MCF 10A (cell line): ENCODE data around the gene DMAC2. TPM values are rescaled to one million over a fixed set of nuclear protein-coding genes. Genes with fewer than 3 reads are reported as not detected.
A peak's percentile ranks its signal among the peaks of the same experiment; 100 is the strongest.

Experiments
- BruUV-seq: library from RNA; stranded (reverse); fragments of 400-500 nt; replicated peaks from 2 replicates; lab custom pipeline; 2021; lab: Mats Ljungman, UMichigan
- CTCF ChIA-PET: fragments of 300-600 bp; sonication (Branson Sonifier 250); formaldehyde crosslinking; extraction: SDS; loops from one replicate; lab custom pipeline; 2021; ENCODE audit warnings: antibody characterized with exemption, inconsistent platforms; lab: Yijun Ruan, JAX
- POLR2A ChIA-PET: fragments of 300-600, 350-650 bp; sonication (Branson Sonifier 250); formaldehyde crosslinking; extraction: SDS; loops from one replicate; lab custom pipeline; 2020; ENCODE audit warnings: antibody characterized with exemption, inconsistent platforms; lab: Yijun Ruan, JAX
- DNase-seq: peaks from one replicate; pipeline ENCODE4 v3.0.0-alpha.2; 2018; ENCODE audit not compliant: unreplicated experiment
- H3K27ac Mint-ChIP-seq: one replicate; pipeline ENCODE4 v1.8.0; 2022; ENCODE audit warnings: mild to moderate bottlenecking, low read depth, mixed read lengths; ENCODE audit not compliant: unreplicated experiment
- H3K27me3 Mint-ChIP-seq: one replicate; pipeline ENCODE4 v1.8.0; 2022; ENCODE audit warnings: mixed read lengths; ENCODE audit not compliant: insufficient read depth, unreplicated experiment
- H3K36me3 Mint-ChIP-seq: one replicate; pipeline ENCODE4 v1.8.0; 2022; ENCODE audit warnings: mild to moderate bottlenecking, moderate library complexity, mixed read lengths; ENCODE audit not compliant: insufficient read depth, unreplicated experiment
- H3K4me1 Mint-ChIP-seq: one replicate; pipeline ENCODE4 v1.8.0; 2022; ENCODE audit warnings: mixed read lengths; ENCODE audit not compliant: insufficient read depth, unreplicated experiment
- H3K4me3 Mint-ChIP-seq: one replicate; pipeline ENCODE4 v1.8.0; 2022; ENCODE audit warnings: mild to moderate bottlenecking, moderate library complexity, mixed read lengths; ENCODE audit not compliant: unreplicated experiment
- H3K9me3 Mint-ChIP-seq: one replicate; pipeline ENCODE4 v1.8.0; 2022; ENCODE audit warnings: mixed read lengths; ENCODE audit not compliant: unreplicated experiment
- CTCF ChIP-seq: fragments of 200-600 bp; IDR thresholded peaks from one replicate; pipeline ENCODE4 v1.8.0; 2022; ENCODE audit warnings: antibody characterized with exemption, mild to moderate bottlenecking; ENCODE audit not compliant: unreplicated experiment
- intact Hi-C: fragments of 100-400 bp; cut with micrococcal nuclease; formaldehyde crosslinking; loops from 2 replicates; pipeline ENCODE4 v1.14.1; 2022
- total RNA-seq: library from RNA; stranded (reverse); gene quantifications from 2 replicates; pipeline ENCODE4 v1.2.3, GENCODE V29; 2022

Gene DMAC2
- total RNA-seq, 1 experiment from 2014 or later: 34.8 TPM

GRCh38 chr19:41434450-41434849 is 5.3 kb downstream of the DMAC2 start:
- BruUV-seq: no TSS peak
- Mint-ChIP-seq H3K4me1 (no peaks in the 10 kb centered on the region), H3K9me3 (no peaks in the 10 kb centered on the region), H3K4me3 (no peak overlapping the region), H3K27me3 (no peaks in the 10 kb centered on the region), H3K27ac (no peak overlapping the region), H3K36me3 (peaks cover 36% of the 10 kb centered on the region)
- CTCF ChIA-PET: no interaction called here
- TF ChIP-seq CTCF: no peak
- DNase-seq: no peak
- POLR2A ChIA-PET: interaction anchor here (0.9 kb wide), 1 partner anchor 426 kb away, joined by 3 read pairs; the partner anchor contains the start of gene RPS19
- intact Hi-C loops: no loop called here

DNA sequence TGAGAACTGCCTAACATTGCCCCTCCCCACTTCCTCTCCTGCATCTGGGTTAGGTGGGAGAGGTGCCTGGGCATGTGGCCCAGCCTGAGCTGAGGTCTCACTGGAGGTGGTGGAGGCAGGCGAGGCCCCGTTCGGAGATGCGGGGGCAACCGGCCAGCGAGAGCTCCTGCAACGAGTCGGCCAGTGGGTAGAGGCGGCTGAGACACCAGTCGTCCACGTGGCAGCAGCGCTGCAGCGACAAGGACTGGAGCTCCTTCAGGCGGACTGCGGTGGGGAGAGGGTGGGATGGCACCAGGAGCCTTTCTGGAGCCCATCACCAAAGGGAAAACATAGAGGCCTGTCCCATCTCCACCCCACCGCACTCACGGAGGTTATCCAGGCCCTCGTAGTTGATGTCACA is 6.5 kb downstream of the DMAC2 start:
- intact Hi-C loops: no loop called here
- H3K27ac Mint-ChIP-seq: no peak overlapping the region
- no peak for TF ChIP-seq CTCF
- CTCF ChIA-PET: no interaction called here
- no peaks in the 10 kb centered on the region for H3K9me3 Mint-ChIP-seq
- DNase-seq: no peak
- H3K4me3 Mint-ChIP-seq: no peak overlapping the region
- POLR2A ChIA-PET: no interaction called here
- peaks cover 36% of the 10 kb centered on the region for H3K36me3 Mint-ChIP-seq
- no peaks in the 10 kb centered on the region for H3K27me3 Mint-ChIP-seq
- BruUV-seq: no TSS peak
- H3K4me1 Mint-ChIP-seq: no peaks in the 10 kb centered on the region

DNA sequence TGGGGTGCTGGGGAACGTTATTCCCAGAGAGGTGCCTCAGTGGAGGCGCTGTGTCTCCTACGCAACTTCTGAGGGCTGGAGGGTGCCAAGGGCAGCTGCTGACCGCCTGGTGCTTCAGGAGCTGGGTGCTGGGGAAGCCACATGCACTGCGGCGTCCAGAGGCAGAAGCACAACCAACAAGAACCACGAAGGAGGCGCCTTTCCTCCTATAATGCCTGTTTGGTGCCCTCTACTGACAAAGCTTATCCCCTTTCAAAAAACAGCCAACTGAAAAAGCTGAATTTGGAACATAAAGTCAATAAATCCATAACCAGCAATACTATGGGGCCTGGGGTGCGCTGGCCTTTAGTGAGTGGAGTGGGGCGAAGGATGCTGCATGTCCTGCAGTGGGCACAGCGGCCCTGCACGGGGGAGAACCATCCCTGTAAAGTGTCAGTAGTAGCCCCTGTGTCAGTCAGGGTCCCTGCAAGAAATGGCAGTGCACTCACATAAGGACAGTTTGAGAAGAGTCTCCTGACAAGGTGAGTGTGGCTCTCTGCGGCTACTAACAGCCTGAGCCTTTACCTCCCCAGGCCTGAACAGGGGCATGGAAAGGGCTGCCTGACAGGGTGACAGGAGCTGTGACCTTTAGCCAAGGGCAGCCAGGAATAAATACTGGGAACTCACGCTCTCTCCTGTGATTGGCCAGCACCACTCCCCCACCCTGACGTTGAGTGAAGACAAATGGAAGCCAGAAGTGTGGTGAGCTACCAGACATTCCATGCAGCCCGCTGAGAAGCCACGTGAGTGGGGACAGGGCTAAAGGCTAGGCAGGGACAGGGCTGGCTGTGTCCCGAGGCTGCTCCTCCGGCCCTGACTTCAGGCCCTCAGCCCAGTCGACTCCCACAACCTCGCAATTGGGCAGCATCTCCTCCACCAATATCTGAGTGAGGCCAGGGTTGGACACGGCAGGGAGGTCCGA is 8.0 kb downstream of the DMAC2 start:
- TF ChIP-seq CTCF: peak; percentile 22
- ChIA-PET POLR2A (interaction anchor here (1.0 to 1.4 kb wide), 2 partner anchors 8 to 12 kb away, joined by 3 to 11 read pairs; partner anchors contain the start of gene DMAC2), CTCF (interaction anchor here (0.6 to 1.5 kb wide), 5 partner anchors 11 to 234 kb away, joined by 3 to 6 read pairs (median 4); no protein-coding TSS in a partner anchor)
- Mint-ChIP-seq H3K4me1 (peaks cover 6% of the 10 kb centered on the region), H3K27ac (peak overlapping the region; percentile 66), H3K9me3 (no peaks in the 10 kb centered on the region), H3K4me3 (no peak overlapping the region), H3K27me3 (no peaks in the 10 kb centered on the region), H3K36me3 (peaks cover 32% of the 10 kb centered on the region)
- intact Hi-C loops: no loop called here
- TSS peak; percentile 52 for BruUV-seq
- DNase-seq: peak; percentile 35

DNA sequence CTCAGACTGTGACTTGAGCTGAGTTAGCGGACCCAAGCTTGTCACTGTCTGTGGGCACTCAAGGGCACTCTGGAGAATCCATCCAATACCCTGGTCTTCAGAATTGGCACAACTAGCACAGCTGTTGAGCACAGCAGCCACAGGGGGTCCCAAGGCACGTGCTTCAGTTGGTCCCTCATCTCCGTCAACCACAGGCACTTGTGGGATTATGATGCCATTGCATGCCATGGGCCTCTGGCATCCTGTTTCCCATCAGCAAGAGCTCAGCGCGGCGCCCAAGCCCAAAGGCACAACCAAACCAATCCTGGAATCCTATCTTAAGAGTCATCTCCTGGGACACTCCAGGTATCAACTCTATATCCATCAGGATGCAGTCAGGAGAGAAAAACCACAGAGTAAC is 8.8 kb downstream of the DMAC2 start:
- DNase-seq: no peak
- Mint-ChIP-seq H3K27me3 (no peaks in the 10 kb centered on the region), H3K9me3 (no peaks in the 10 kb centered on the region), H3K4me3 (no peak overlapping the region), H3K36me3 (peaks cover 27% of the 10 kb centered on the region), H3K4me1 (peaks cover 8% of the 10 kb centered on the region), H3K27ac (no peak overlapping the region)
- intact Hi-C loops: no loop called here
- POLR2A ChIA-PET: interaction anchor here (1.0 to 1.4 kb wide), 2 partner anchors 9 to 11 kb away, joined by 3 to 11 read pairs; partner anchors contain the start of gene DMAC2
- CTCF ChIA-PET: interaction anchor here (0.6 to 1.5 kb wide), 5 partner anchors 10 to 233 kb away, joined by 3 to 6 read pairs (median 4); partner anchors contain the start of gene CCDC97
- TF ChIP-seq CTCF: no peak
- BruUV-seq: no TSS peak
